HUES6 (cell line): Measurements from ENCODE around the gene LASP1NB.
A peak's percentile ranks its signal among the peaks of the same experiment; 100 is the strongest.

Experiments
- H3K27ac ChIP-seq: 2 replicates; pipeline ENCODE4 v1.7.0; 2013; ENCODE audit warnings: low read depth, mild to moderate bottlenecking, low read length, inconsistent platforms
- H3K27me3 ChIP-seq: 2 replicates; pipeline ENCODE4 v1.6.1; 2013; ENCODE audit warnings: low read length; ENCODE audit not compliant: control insufficient read depth, insufficient read depth
- H3K36me3 ChIP-seq: 2 replicates; pipeline ENCODE4 v1.6.1; 2013; ENCODE audit warnings: low read length; ENCODE audit not compliant: control insufficient read depth, insufficient read depth
- H3K4me1 ChIP-seq: 2 replicates; pipeline ENCODE4 v1.6.1; 2013; ENCODE audit warnings: low read length; ENCODE audit not compliant: control insufficient read depth, insufficient read depth
- H3K4me3 ChIP-seq: 2 replicates; pipeline ENCODE4 v1.5.1; 2013; ENCODE audit warnings: low read depth, low read length
- H3K9ac ChIP-seq: one replicate; pipeline ENCODE4 v1.6.1; 2013; ENCODE audit warnings: mild to moderate bottlenecking, low read length
- H3K9me3 ChIP-seq: 2 replicates; pipeline ENCODE4 v1.6.1; 2013; ENCODE audit warnings: low read depth, low read length; ENCODE audit not compliant: control insufficient read depth, insufficient read depth

Gene LASP1NB

GRCh38 chr17:38925263-38925995, at the start of gene LASP1NB:
Gene LASP1NB, plus strand, starts transcription at chr17:38925614.
- Histone ChIP-seq H3K4me1 (peaks cover 25% of the 10 kb centered on the region), H3K4me3 (peak within 1 kb of the TSS; percentile 38; the same call in 1 of the 2 replicates), H3K27ac (no peak within 1 kb of the TSS), H3K36me3 (peaks cover under 1% of the 10 kb centered on the region), H3K27me3 (no peaks in the 10 kb centered on the region), H3K9me3 (no peaks in the 10 kb centered on the region), H3K9ac (peak within 1 kb of the TSS; percentile 54)

GRCh38 chr17:38877130-38877851, 48.1 kb upstream of the LASP1NB start:
- no peak overlapping the region for H3K9ac ChIP-seq
- H3K36me3 ChIP-seq, result peaks cover 24% of the 10 kb centered on the region
- no peak overlapping the region for H3K4me3 ChIP-seq
- H3K9me3 ChIP-seq, result no peaks in the 10 kb centered on the region
- no peaks in the 10 kb centered on the region for H3K27me3 ChIP-seq
- H3K27ac ChIP-seq, result peak overlapping the region; percentile 45
- H3K4me1 ChIP-seq, result peaks cover 88% of the 10 kb centered on the region

- no peaks in the 10 kb centered on the region for H3K9me3 ChIP-seq
- H3K9ac ChIP-seq, result peak overlapping the region; percentile 71
- no peaks in the 10 kb centered on the region for H3K27me3 ChIP-seq
- peak overlapping the region; percentile 34 for H3K4me3 ChIP-seq
- peaks cover 81% of the 10 kb centered on the region for H3K4me1 ChIP-seq
- H3K36me3 ChIP-seq, result peaks cover 24% of the 10 kb centered on the region
- H3K27ac ChIP-seq, result peak overlapping the region; percentile 94
These were observed 45.3 kb upstream of the LASP1NB start for GRCh38 chr17:38879878-38880665.

GRCh38 chr17:38881600-38882191, 43.7 kb upstream of the LASP1NB start:
- H3K9me3 ChIP-seq, result no peaks in the 10 kb centered on the region
- no peaks in the 10 kb centered on the region for H3K27me3 ChIP-seq
- no peak overlapping the region for H3K9ac ChIP-seq
- no peak overlapping the region for H3K4me3 ChIP-seq
- H3K4me1 ChIP-seq, result peaks cover 86% of the 10 kb centered on the region
- peak overlapping the region; percentile 44 for H3K27ac ChIP-seq
- peaks cover 26% of the 10 kb centered on the region for H3K36me3 ChIP-seq

GRCh38 chr17:38882870-38883269, 42.5 kb upstream of the LASP1NB start:
- Histone ChIP-seq H3K9me3 (no peaks in the 10 kb centered on the region), H3K27me3 (no peaks in the 10 kb centered on the region), H3K27ac (no peak overlapping the region), H3K4me1 (peaks cover 75% of the 10 kb centered on the region), H3K36me3 (peaks cover 32% of the 10 kb centered on the region), H3K9ac (no peak overlapping the region), H3K4me3 (no peak overlapping the region)

GRCh38 chr17:38883592-38884526, 41.6 kb upstream of the LASP1NB start:
- no peak overlapping the region for H3K4me3 ChIP-seq
- H3K36me3 ChIP-seq, result peaks cover 28% of the 10 kb centered on the region
- H3K27me3 ChIP-seq, result no peaks in the 10 kb centered on the region
- H3K9me3 ChIP-seq, result no peaks in the 10 kb centered on the region
- H3K27ac ChIP-seq, result peak overlapping the region; percentile 71; the same call in 1 of the 2 replicates
- no peak overlapping the region for H3K9ac ChIP-seq
- peaks cover 65% of the 10 kb centered on the region for H3K4me1 ChIP-seq

- Histone ChIP-seq H3K9me3 (no peaks in the 10 kb centered on the region), H3K36me3 (peaks cover 33% of the 10 kb centered on the region), H3K27ac (no peak overlapping the region), H3K27me3 (no peaks in the 10 kb centered on the region), H3K4me3 (no peak overlapping the region), H3K4me1 (peaks cover 54% of the 10 kb centered on the region), H3K9ac (no peak overlapping the region)
These were observed 40.2 kb upstream of the LASP1NB start for GRCh38 chr17:38885044-38885727.

- Histone ChIP-seq H3K9ac (no peak overlapping the region), H3K4me3 (no peak overlapping the region), H3K27ac (no peak overlapping the region), H3K27me3 (no peaks in the 10 kb centered on the region), H3K4me1 (peaks cover 46% of the 10 kb centered on the region), H3K36me3 (peaks cover 41% of the 10 kb centered on the region), H3K9me3 (no peaks in the 10 kb centered on the region)
These were observed 39.4 kb upstream of the LASP1NB start for GRCh38 chr17:38885728-38886642.

- no peaks in the 10 kb centered on the region for H3K9me3 ChIP-seq
- H3K9ac ChIP-seq, result no peak overlapping the region
- H3K4me1 ChIP-seq, result peaks cover 40% of the 10 kb centered on the region
- no peaks in the 10 kb centered on the region for H3K27me3 ChIP-seq
- no peak overlapping the region for H3K27ac ChIP-seq
- no peak overlapping the region for H3K4me3 ChIP-seq
- peaks cover 43% of the 10 kb centered on the region for H3K36me3 ChIP-seq
These were observed 38.8 kb upstream of the LASP1NB start for GRCh38 chr17:38886643-38887010.
